ENCODE data around the gene CDK6. TPM values are rescaled to one million over a fixed set of nuclear protein-coding genes. Genes with fewer than 3 reads are reported as not detected.

CDK6 gene
- total RNA-seq, 1 donor: 45.6 TPM

DNA sequence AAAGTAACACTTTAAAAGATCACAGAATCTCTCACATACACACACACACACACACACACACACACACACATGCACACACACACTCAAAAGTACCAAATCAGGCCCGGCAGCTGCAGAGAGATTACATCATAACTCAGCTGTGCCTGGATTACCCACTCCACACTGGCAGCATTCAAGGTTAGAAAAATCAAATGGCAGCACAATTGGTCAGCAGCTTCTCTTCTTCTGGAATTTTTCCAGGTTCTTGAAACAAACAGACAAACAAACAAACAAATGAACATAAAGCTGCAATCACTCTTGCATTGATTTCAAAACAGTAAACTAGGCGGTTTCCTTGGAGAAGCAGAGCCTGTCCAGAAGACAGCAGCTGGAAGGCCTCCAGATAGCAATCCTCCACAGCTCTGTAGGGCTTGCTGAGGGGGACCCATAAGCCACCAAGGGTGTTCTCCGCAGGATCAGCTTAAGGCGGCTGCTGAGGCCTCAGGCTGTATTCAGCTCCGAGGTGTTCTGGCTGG, 221.7 kb downstream of the CDK6 start:
- H2AFZ ChIP-seq (ENCODE audit: low read length): no peak overlapping the region
- no peaks in the 10 kb centered on the region for H4K20me1 ChIP-seq (ENCODE audit: insufficient read depth, low read length)
- H3K4me1 ChIP-seq (ENCODE audit: insufficient read depth, low read length): peaks cover 34% of the 10 kb centered on the region
- H3K27ac ChIP-seq (ENCODE audit: low read depth, low read length): no peak overlapping the region
- H3K27me3 ChIP-seq (ENCODE audit: insufficient read depth, low read length): no peaks in the 10 kb centered on the region
- TF ChIP-seq, protein P1, sequence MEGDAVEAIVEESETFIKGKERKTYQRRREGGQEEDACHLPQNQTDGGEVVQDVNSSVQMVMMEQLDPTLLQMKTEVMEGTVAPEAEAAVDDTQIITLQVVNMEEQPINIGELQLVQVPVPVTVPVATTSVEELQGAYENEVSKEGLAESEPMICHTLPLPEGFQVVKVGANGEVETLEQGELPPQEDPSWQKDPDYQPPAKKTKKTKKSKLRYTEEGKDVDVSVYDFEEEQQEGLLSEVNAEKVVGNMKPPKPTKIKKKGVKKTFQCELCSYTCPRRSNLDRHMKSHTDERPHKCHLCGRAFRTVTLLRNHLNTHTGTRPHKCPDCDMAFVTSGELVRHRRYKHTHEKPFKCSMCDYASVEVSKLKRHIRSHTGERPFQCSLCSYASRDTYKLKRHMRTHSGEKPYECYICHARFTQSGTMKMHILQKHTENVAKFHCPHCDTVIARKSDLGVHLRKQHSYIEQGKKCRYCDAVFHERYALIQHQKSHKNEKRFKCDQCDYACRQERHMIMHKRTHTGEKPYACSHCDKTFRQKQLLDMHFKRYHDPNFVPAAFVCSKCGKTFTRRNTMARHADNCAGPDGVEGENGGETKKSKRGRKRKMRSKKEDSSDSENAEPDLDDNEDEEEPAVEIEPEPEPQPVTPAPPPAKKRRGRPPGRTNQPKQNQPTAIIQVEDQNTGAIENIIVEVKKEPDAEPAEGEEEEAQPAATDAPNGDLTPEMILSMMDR (IDR thresholded peaks at IDR 0.05; ENCODE audit: extremely low read depth, low read depth, low read length): no peak
- peak; percentile 48 for DNase-seq (ENCODE audit: insufficient read length, low spot score, missing footprints)
- H3K79me2 ChIP-seq (ENCODE audit: insufficient read depth, low read length): peaks cover 12% of the 10 kb centered on the region
- no peak overlapping the region for H3K4me2 ChIP-seq (ENCODE audit: insufficient read depth, low read length)
- no peaks in the 10 kb centered on the region for H3K9me3 ChIP-seq (ENCODE audit: low read depth, low read length)
- H3K4me3 ChIP-seq (ENCODE audit: insufficient read depth, low read length): no peak overlapping the region
- peaks cover 38% of the 10 kb centered on the region for H3K36me3 ChIP-seq (ENCODE audit: insufficient read depth, low read length)

DNA sequence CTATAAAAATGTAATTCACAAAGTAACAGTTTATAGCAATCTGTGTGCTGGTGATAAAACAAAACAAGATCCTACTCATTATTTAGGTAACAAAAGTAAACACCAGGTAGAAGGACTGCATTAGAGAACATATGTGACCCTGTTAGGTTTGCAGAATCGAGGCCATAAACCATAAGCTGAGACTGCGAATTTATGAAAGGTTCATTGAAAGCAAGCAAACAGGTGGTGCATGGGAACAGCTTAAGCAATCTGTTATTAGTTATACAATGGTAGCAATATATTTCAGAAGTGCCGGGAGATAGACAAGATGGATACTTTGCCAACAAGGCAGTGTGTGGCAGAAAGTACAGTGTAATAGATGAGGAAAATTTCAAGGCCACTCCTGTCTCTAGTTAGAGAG, 222.7 kb downstream of the CDK6 start:
- no peak overlapping the region for H3K4me2 ChIP-seq (ENCODE audit: insufficient read depth, low read length)
- H3K79me2 ChIP-seq (ENCODE audit: insufficient read depth, low read length): peaks cover 7% of the 10 kb centered on the region
- H3K36me3 ChIP-seq (ENCODE audit: insufficient read depth, low read length): peaks cover 38% of the 10 kb centered on the region
- peak overlapping the region; percentile 68 for H3K27ac ChIP-seq (ENCODE audit: low read depth, low read length)
- H3K27me3 ChIP-seq (ENCODE audit: insufficient read depth, low read length): no peaks in the 10 kb centered on the region
- H3K9me3 ChIP-seq (ENCODE audit: low read depth, low read length): no peaks in the 10 kb centered on the region
- H2AFZ ChIP-seq (ENCODE audit: low read length): no peak overlapping the region
- H4K20me1 ChIP-seq (ENCODE audit: insufficient read depth, low read length): no peaks in the 10 kb centered on the region
- TF ChIP-seq, protein P1 (IDR thresholded peaks at IDR 0.05; ENCODE audit: extremely low read depth, low read depth, low read length): no peak
- peaks cover 34% of the 10 kb centered on the region for H3K4me1 ChIP-seq (ENCODE audit: insufficient read depth, low read length)
- DNase-seq (ENCODE audit: insufficient read length, low spot score, missing footprints): no peak
- no peak overlapping the region for H3K4me3 ChIP-seq (ENCODE audit: insufficient read depth, low read length)

DNA sequence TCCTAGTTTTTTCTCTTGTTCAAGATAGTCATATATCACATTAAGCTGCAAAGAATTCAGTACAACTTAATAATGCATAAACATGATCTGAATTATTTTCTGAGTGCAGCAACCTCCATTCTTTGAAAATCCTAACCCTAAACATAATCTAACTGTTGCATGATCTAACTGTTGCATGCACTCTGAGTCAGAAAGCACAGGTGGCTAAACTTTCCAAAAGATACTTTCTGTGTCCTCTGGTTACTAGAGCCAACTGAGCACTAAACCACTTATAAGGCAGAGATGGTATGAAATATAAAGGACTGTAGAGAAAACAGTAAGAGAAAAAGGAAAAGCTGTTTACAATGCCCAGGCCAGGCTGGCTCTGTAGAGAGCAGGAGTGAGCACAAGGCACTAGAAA, 223.2 kb downstream of the CDK6 start:
- H3K4me2 ChIP-seq (ENCODE audit: insufficient read depth, low read length): peak overlapping the region; percentile 44
- TF ChIP-seq, protein P1 (IDR thresholded peaks at IDR 0.05; ENCODE audit: extremely low read depth, low read depth, low read length): no peak
- H3K4me3 ChIP-seq (ENCODE audit: insufficient read depth, low read length): no peak overlapping the region
- H3K79me2 ChIP-seq (ENCODE audit: insufficient read depth, low read length): peaks cover 7% of the 10 kb centered on the region
- no peak for DNase-seq (ENCODE audit: insufficient read length, low spot score, missing footprints)
- peaks cover 34% of the 10 kb centered on the region for H3K4me1 ChIP-seq (ENCODE audit: insufficient read depth, low read length)
- H4K20me1 ChIP-seq (ENCODE audit: insufficient read depth, low read length): no peaks in the 10 kb centered on the region
- peak overlapping the region; percentile 68 for H3K27ac ChIP-seq (ENCODE audit: low read depth, low read length)
- H3K36me3 ChIP-seq (ENCODE audit: insufficient read depth, low read length): peaks cover 37% of the 10 kb centered on the region
- H3K9me3 ChIP-seq (ENCODE audit: low read depth, low read length): no peaks in the 10 kb centered on the region
- no peaks in the 10 kb centered on the region for H3K27me3 ChIP-seq (ENCODE audit: insufficient read depth, low read length)
- no peak overlapping the region for H2AFZ ChIP-seq (ENCODE audit: low read length)

DNA sequence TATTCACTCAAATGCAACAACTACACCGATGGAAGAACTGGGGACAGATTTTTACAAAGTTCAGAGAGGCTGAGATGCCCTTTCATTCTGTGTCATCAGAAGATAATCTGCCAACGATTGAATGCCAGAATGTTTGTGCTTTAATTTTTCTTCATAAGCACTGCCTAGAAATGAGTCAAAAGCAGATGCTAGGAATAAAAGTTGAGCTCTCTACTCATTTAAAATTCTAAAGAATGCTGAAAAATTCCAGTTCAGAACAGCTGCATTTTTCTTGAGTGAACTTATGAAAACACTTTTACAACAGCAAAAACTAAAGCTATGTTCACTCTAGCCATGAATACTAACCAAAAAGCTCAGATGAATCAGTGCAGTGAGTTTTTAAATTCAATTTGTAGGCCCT, 223.9 kb downstream of the CDK6 start:
- peaks cover 34% of the 10 kb centered on the region for H3K4me1 ChIP-seq (ENCODE audit: insufficient read depth, low read length)
- no peak overlapping the region for H2AFZ ChIP-seq (ENCODE audit: low read length)
- H3K4me2 ChIP-seq (ENCODE audit: insufficient read depth, low read length): peak overlapping the region; percentile 62
- H3K4me3 ChIP-seq (ENCODE audit: insufficient read depth, low read length): peak overlapping the region; percentile 14
- H3K9me3 ChIP-seq (ENCODE audit: low read depth, low read length): no peaks in the 10 kb centered on the region
- TF ChIP-seq, protein P1 (IDR thresholded peaks at IDR 0.05; ENCODE audit: extremely low read depth, low read depth, low read length): no peak
- no peak for DNase-seq (ENCODE audit: insufficient read length, low spot score, missing footprints)
- no peaks in the 10 kb centered on the region for H4K20me1 ChIP-seq (ENCODE audit: insufficient read depth, low read length)
- H3K27ac ChIP-seq (ENCODE audit: low read depth, low read length): peak overlapping the region; percentile 68
- H3K27me3 ChIP-seq (ENCODE audit: insufficient read depth, low read length): no peaks in the 10 kb centered on the region
- H3K36me3 ChIP-seq (ENCODE audit: insufficient read depth, low read length): peaks cover 30% of the 10 kb centered on the region
- H3K79me2 ChIP-seq (ENCODE audit: insufficient read depth, low read length): peaks cover 7% of the 10 kb centered on the region
